Measurements from ENCODE around the gene SCD5.

The SCD5 gene

DNA sequence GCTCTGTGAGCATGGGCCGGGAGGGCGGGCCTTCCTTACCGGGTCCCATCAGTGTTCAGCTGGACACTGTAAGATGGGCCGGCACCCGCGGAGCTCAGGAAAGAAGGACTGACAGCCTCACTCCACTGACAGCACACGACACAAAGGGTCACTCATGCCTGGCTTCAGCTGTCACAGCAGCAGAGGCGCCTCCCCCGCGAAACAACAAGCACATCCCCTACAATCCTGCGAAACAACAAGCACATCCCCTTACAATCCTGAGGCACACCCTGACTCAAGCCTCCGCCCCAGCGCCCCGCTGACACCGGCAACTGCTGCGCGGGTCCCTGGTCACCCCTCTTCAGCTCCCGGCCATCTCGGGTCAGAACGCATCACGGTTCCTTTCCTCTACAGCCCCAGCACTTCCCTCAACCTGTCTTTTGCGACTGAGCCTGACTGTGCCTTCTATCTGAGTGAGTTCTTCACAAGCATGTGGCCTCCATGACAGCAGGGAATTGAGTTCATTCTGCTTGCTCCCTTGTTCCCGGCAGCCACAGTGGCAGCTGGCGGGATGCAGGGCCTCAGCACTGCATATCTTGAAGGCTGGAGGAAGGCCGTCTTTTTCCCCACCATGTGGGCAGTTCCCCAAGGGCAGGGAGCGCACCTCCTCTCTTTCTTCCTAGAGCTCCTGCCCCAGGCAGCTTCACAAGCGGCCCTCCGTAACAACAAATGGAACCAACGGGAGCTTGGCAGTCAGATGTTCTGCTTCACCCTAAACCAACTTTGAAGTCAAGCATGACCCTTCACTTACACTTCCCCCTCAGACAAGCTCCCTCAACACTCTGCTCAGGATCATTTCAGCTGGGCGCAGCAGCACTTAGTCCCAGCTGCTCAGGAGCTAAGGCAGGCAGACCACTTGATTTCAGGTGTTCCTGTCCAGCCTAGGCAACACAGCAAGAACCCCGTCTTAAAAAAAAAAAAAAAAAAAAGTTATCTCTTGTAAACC is 39.6 kb downstream of the SCD5 start:
- no peak for DNase-seq

- DNase-seq: no peak
These were observed 42.5 kb downstream of the SCD5 start for GRCh38 chr4:82756061-82756460.

DNA sequence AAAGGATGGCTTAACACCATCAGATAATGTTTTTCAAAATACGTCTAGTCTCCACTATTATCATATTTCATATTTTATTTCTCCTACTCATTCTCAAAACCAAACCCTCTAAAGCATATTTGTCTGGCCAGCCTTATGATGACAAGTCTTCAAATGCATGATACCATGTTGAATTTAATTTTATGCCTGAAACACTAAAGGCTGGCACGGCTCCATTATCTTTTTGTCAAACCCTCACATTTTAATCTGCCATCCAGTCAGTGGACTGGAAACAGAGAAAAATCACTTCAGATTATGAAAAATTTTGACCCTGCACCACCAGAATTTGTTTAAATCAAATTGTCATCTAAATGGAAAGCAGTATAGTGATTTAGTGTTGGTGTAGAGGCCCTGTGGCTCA is 42.9 kb downstream of the SCD5 start:
- no peak for DNase-seq

GRCh38 chr4:82754513-82755165 is 44.0 kb downstream of the SCD5 start:
- DNase-seq: no peak

DNA sequence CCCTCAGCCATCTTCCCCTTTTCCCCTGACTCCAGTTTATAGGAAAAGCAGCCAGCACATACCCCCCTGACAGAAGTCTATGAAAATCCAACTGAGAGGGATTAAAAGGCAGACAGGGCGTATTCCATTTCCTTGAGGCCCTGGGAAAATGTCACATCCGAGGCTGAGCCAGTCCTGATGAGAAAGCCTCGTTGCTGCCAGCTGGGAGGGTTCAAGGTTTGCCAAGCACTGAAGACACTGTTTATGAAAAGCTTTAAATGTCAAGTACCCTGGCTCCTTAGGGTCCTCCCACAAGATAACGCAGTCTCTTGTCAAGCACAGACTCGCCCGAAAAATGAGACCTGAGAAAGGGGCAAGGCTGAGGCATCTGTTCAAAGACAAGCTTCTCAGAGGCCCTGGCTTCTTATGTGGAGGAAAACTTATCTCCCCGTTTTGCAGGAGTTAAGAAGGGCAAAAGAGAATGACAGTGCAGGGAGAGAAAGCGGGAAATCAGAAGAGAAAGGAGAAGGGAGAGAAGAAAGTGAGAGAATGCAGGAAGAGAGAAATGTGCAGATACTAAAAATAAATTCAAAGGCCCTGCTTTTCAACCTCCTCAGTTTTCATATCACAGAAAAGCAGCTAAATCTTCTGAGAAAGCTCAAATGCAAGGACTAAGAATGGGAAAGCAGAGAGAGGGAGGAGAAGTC is 44.7 kb downstream of the SCD5 start:
- no peak for DNase-seq

- DNase-seq: no peak
These were observed 45.4 kb downstream of the SCD5 start for GRCh38 chr4:82753238-82753637.

DNA sequence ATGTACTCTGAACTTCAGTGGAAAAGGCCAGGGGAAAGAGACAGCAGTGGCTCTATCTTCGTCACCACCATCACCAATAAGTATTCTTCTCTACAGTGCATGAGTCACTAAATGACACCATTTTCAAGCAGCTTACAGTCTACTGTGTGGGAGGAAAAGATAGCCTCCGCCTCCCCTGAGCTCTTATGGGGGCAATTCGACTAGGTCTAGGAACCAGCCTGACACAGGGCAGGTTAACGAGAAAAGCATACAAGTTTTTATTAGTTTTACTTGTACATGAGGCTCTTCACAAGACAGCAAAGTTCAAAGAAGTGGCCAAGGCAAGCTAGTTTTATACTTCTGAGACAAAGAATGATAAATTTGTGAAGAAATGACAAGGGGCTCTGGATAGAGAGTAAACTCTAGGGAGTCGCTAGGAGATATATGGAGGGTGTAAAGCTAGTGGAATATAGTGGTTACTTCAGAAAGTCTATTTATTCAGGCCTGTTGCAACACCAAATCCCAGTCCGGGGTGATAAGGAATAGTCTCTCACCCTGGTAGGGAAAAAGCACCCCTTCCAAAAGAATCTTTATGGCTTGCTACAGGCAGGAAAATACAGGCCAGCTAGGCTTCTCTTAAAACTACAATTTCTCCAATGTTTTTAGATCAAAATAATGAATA is 49.7 kb downstream of the SCD5 start:
- no peak for DNase-seq

GRCh38 chr4:82747686-82748575 is 50.7 kb downstream of the SCD5 start:
- no peak for DNase-seq

- DNase-seq: no peak
These were observed 51.7 kb downstream of the SCD5 start for GRCh38 chr4:82746705-82747574.

GRCh38 chr4:82745173-82745842 is 53.3 kb downstream of the SCD5 start:
- DNase-seq: no peak

GRCh38 chr4:82744284-82744968 is 54.2 kb downstream of the SCD5 start:
- no peak for DNase-seq

- no peak for DNase-seq
These were observed 57.4 kb downstream of the SCD5 start for GRCh38 chr4:82741188-82741587.

- DNase-seq: peak; percentile 85
These were observed 59.1 kb downstream of the SCD5 start for GRCh38 chr4:82739287-82740190.

GRCh38 chr4:82737354-82737753 is 61.2 kb downstream of the SCD5 start:
- no peak for DNase-seq

GRCh38 chr4:82733636-82734035 is 65.0 kb downstream of the SCD5 start:
- DNase-seq: no peak

GRCh38 chr4:82728301-82728700 is 70.3 kb downstream of the SCD5 start:
- DNase-seq: no peak

- DNase-seq: no peak
These were observed 72.0 kb downstream of the SCD5 start for GRCh38 chr4:82726596-82726995.

- DNase-seq: no peak
These were observed 76.7 kb downstream of the SCD5 start for GRCh38 chr4:82721819-82722423.

Measured in activated CD8-positive, alpha-beta memory T cell treated with anti-CD3 and anti-CD28 coated beads for 24 hours (primary cell).